Measurements from ENCODE around the gene BICDL2. TPM values are rescaled to one million over a fixed set of nuclear protein-coding genes. Genes with fewer than 3 reads are reported as not detected.

Gene BICDL2
- total and polyA plus RNA-seq, 9 of the 15 experiments (the other 6 are each of a cell fraction or from before 2014, with no cell fraction given): 0.09 to 0.28 (median 0.09) TPM; not detected in 6

DNA sequence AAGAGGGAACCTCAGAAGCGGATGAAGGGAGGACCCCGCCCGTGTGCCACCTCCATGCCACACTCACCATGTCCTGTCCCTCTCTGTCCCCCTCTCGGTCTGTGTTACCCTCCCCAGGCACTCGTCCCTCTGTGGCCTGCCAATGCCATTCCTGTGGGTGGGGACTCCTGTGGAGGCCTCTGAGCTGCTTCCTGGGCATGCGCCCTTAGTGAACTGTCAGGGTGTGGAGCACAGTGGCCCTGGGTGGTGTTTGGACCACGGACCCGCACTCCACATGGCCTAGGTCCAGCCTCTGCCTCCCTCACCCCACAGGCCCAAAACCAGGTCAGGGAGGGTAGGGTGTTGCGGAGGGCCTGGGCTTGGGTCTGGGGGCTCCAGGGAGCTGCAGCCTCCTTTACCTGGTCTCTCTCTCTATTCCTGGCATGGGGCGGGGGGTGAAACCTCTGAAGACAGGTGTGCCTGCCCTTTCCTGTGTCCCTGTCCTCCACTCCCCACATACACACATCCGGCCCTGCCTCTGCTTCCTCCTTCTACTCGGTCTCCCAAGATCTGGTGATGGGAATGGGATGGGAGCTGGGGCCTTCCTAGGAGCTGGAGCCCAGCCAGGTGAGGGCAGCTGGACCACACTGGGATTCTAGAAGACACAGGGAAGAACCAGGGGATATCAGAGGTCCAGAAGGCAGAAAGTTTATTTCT is 45.0 kb downstream of the BICDL2 start (continued):
- TF ChIP-seq, protein P1, sequence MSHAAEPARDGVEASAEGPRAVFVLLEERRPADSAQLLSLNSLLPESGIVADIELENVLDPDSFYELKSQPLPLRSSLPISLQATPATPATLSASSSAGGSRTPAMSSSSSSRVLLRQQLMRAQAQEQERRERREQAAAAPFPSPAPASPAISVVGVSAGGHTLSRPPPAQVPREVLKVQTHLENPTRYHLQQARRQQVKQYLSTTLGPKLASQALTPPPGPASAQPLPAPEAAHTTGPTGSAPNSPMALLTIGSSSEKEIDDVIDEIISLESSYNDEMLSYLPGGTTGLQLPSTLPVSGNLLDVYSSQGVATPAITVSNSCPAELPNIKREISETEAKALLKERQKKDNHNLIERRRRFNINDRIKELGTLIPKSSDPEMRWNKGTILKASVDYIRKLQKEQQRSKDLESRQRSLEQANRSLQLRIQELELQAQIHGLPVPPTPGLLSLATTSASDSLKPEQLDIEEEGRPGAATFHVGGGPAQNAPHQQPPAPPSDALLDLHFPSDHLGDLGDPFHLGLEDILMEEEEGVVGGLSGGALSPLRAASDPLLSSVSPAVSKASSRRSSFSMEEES (CRISPR knock-in tag; IDR thresholded peaks at IDR 0.05): no peak

DNA sequence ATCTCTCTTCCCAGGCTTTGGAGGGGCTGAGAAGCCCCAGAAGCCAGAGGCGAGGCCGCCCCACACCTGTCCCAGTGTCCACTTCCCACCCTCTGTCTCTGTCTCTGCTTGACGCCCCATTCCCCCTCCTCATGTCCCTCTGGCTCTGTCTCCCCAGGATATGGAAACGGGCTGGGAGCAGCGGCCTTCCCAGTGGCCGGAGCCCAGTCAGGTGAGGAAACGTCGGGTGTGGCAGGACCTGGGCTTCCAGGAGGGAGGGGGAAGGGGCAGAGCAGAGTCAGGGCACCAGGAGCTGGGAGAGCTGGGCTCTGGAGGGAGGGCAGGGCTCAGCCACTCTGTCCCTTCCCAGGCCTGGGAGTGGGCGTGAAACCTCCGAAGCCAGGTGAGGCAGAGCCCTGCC is 45.9 kb downstream of the BICDL2 start:
- Histone ChIP-seq H3K79me2 (ENCODE audit: control insufficient read depth, insufficient read depth, low read length) (no peaks in the 10 kb centered on the region), H3K27me3 (ENCODE audit: control insufficient read depth in 2 of 2, insufficient read depth in 2 of 2, low read length in 2 of 2) (no peaks in the 10 kb centered on the region), H3K4me1 (replicated peaks in 1 of 2; ENCODE audit: control insufficient read depth in 2 of 2, insufficient read depth in 2 of 2, low read length in 2 of 2) (peaks cover 0 to 41% of the 10 kb centered on the region in 2 experiments; a peak in 2 of 5 replicates), H2AFZ (ENCODE audit: low read depth, low read length) (no peak overlapping the region), H3K9me1 (ENCODE audit: control insufficient read depth, insufficient read depth, low read length) (no peaks in the 10 kb centered on the region), H3K36me3 (ENCODE audit: control insufficient read depth, insufficient read depth, low read length) (no peaks in the 10 kb centered on the region), H3K27ac (ENCODE audit: extremely low read depth, low read depth, low read length) (no peak overlapping the region), H4K20me1 (replicated peaks; ENCODE audit: control insufficient read depth, insufficient read depth, low read length) (no peaks in the 10 kb centered on the region), H3K9ac (ENCODE audit: insufficient read depth in 1 of 2, low read depth in 2 of 2, low read length in 2 of 2) (no peak overlapping the region), H3K9me3 (replicated peaks; ENCODE audit: control insufficient read depth, insufficient read depth, low read depth, low read length) (no peaks in the 10 kb centered on the region), H3K4me3 (no peak overlapping the region), H3K4me2 (ENCODE audit: insufficient read depth, low read length) (no peak overlapping the region)
- ATAC-seq: no peak
- BruUV-seq (replicated peaks): no TSS peak
- intact Hi-C loops (cut with micrococcal nuclease) (no loop called here), in situ Hi-C loops (cut with MboI) (no loop called here)
- FAIRE-seq: no peak
- CTCF ChIA-PET (ENCODE audit: low intra/inter-chr PET ratio): no interaction called here
- 37% methylated on average over 7 of the region's 10 CpGs for WGBS (ENCODE audit: insufficient coverage, low coverage, missing lambda C conversion rate)
- DNase-seq (ENCODE audit: extremely low read depth in 1 of 4, low spot score in 3 of 4): no peak
- POLR2A ChIA-PET: interaction anchor here (0.8 to 1.0 kb wide), 2 partner anchors 12 to 28 kb away, joined by 3 read pairs; no protein-coding TSS in a partner anchor
- no peak for TF ChIP-seq SRF (CRISPR knock-in tag; IDR thresholded peaks at IDR 0.05)
- no peak for TF ChIP-seq EWSR1 (IDR thresholded peaks at IDR 0.05; ENCODE audit: borderline replicate concordance, low read depth, partially characterized antibody)
- no peak for TF ChIP-seq TAF9B (IDR thresholded peaks at IDR 0.05; ENCODE audit: partially characterized antibody)
- no peak for TF ChIP-seq ZNF668 (CRISPR knock-in tag; IDR thresholded peaks at IDR 0.05)
- no peak for TF ChIP-seq SRSF7 (optimal IDR thresholded peaks at IDR 0.05; ENCODE audit: low read depth, low read length)
- no peak for TF ChIP-seq ZNF79 (CRISPR knock-in tag; IDR thresholded peaks at IDR 0.05; ENCODE audit: low read depth)
- TF ChIP-seq, protein P2, sequence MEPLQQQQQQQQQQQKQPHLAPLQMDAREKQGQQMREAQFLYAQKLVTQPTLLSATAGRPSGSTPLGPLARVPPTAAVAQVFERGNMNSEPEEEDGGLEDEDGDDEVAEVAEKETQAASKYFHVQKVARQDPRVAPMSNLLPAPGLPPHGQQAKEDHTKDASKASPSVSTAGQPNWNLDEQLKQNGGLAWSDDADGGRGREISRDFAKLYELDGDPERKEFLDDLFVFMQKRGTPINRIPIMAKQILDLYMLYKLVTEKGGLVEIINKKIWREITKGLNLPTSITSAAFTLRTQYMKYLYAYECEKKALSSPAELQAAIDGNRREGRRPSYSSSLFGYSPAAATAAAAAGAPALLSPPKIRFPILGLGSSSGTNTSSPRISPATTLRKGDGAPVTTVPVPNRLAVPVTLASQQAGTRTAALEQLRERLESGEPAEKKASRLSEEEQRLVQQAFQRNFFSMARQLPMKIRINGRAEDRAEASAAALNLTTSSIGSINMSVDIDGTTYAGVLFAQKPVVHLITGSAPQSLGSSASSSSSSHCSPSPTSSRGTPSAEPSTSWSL (CRISPR knock-in tag; IDR thresholded peaks at IDR 0.05; ENCODE audit: borderline replicate concordance): no peak
- TF ChIP-seq, protein P3, sequence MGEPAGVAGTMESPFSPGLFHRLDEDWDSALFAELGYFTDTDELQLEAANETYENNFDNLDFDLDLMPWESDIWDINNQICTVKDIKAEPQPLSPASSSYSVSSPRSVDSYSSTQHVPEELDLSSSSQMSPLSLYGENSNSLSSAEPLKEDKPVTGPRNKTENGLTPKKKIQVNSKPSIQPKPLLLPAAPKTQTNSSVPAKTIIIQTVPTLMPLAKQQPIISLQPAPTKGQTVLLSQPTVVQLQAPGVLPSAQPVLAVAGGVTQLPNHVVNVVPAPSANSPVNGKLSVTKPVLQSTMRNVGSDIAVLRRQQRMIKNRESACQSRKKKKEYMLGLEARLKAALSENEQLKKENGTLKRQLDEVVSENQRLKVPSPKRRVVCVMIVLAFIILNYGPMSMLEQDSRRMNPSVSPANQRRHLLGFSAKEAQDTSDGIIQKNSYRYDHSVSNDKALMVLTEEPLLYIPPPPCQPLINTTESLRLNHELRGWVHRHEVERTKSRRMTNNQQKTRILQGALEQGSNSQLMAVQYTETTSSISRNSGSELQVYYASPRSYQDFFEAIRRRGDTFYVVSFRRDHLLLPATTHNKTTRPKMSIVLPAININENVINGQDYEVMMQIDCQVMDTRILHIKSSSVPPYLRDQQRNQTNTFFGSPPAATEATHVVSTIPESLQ (CRISPR knock-in tag; IDR thresholded peaks at IDR 0.05): no peak
- TF ChIP-seq, protein P4, sequence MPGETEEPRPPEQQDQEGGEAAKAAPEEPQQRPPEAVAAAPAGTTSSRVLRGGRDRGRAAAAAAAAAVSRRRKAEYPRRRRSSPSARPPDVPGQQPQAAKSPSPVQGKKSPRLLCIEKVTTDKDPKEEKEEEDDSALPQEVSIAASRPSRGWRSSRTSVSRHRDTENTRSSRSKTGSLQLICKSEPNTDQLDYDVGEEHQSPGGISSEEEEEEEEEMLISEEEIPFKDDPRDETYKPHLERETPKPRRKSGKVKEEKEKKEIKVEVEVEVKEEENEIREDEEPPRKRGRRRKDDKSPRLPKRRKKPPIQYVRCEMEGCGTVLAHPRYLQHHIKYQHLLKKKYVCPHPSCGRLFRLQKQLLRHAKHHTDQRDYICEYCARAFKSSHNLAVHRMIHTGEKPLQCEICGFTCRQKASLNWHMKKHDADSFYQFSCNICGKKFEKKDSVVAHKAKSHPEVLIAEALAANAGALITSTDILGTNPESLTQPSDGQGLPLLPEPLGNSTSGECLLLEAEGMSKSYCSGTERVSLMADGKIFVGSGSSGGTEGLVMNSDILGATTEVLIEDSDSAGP (CRISPR knock-in tag; IDR thresholded peaks at IDR 0.05): no peak

Data from K562 (cell line).